Spleen (tissue), 11 donors: ENCODE results near the gene CLRN3. TPM values are rescaled to one million over a fixed set of nuclear protein-coding genes. Genes with fewer than 3 reads are reported as not detected.

Source experiments
- DNase-seq: peaks from one replicate; pipeline ENCODE4 v3.0.0-alpha.2; 2020
- H3K27ac ChIP-seq, 8 donors: fragments of 200-600 bp; sonication (generic) in 7 of 8; 1 replicate in 4 of 8; 2 replicates in 4 of 8; pipeline versions ENCODE4 v1.5.0 to v1.8.0; 2016 to 2021; ENCODE audit warnings: inconsistent platforms in 4 of 8, mild to moderate bottlenecking in 4 of 8, moderate library complexity in 1 of 8
- H3K27me3 ChIP-seq, 7 donors: fragments of 200-600 bp; sonication (generic) in 6 of 7; replicated peaks in 1 of 7; 1 replicate in 4 of 7; 2 replicates in 3 of 7; pipeline versions ENCODE4 v1.5.0 to v1.8.0; 2016 to 2021; ENCODE audit warnings: inconsistent platforms in 3 of 7, mild to moderate bottlenecking in 1 of 7
- H3K36me3 ChIP-seq, 6 donors: fragments of 200-600 bp; sonication (generic) in 5 of 6; 1 replicate in 4 of 6; 2 replicates in 2 of 6; pipeline versions ENCODE4 v1.5.0 to v1.8.0; 2016 to 2021; ENCODE audit warnings: inconsistent platforms in 2 of 6
- H3K4me1 ChIP-seq, 6 donors: fragments of 200-600 bp; sonication (generic) in 5 of 6; 1 replicate in 3 of 6; 2 replicates in 3 of 6; pipeline versions ENCODE4 v1.5.0 to v1.8.0; 2016 to 2021; ENCODE audit warnings: inconsistent platforms in 3 of 6
- H3K4me3 ChIP-seq, 8 donors: fragments of 200-600 bp; sonication (generic) in 7 of 8; 1 replicate in 4 of 8; 2 replicates in 4 of 8; pipeline versions ENCODE4 v1.5.0 to v1.8.0; 2016 to 2021; ENCODE audit warnings: inconsistent platforms in 4 of 8, mild to moderate bottlenecking in 4 of 8, moderate library complexity in 2 of 8
- H3K9me3 ChIP-seq, 8 donors: fragments of 200-600 bp; sonication (generic) in 7 of 8; 1 replicate in 4 of 8; 2 replicates in 4 of 8; pipeline versions ENCODE4 v1.5.0 to v1.8.0; 2016 to 2021; ENCODE audit warnings: inconsistent platforms in 4 of 8
- CTCF ChIP-seq, 11 experiments: fragments of 200-600 bp in 7 of 11; fragments of 450-650 bp in 4 of 11; sonication (generic) in 4 of 11; IDR thresholded peaks in 8 of 11; conservative IDR thresholded peaks in 3 of 11; 1 replicate in 7 of 11; 2 replicates in 4 of 11; pipeline versions ENCODE4 v1.4.0 to v1.8.0; 2016 to 2021; ENCODE audit warnings: antibody characterized with exemption in 11 of 11, inconsistent platforms in 4 of 11, mild to moderate bottlenecking in 1 of 11
- POLR2A ChIP-seq, 3 donors: fragments of 450-650 bp; IDR thresholded peaks; one replicate each; pipeline ENCODE4 v1.5.1; 2017; ENCODE audit warnings: antibody characterized with exemption in 3 of 3, mild to moderate bottlenecking in 1 of 3
- POLR2AphosphoS5 ChIP-seq, 3 donors: sonication (generic); formaldehyde crosslinking; IDR thresholded peaks; one replicate each; pipeline ENCODE4 v1.5.1; 2017; ENCODE audit warnings: antibody characterized with exemption in 3 of 3
- WGBS, 5 donors: extraction: QIAGEN DNeasy Blood & Tissue Kit in 3 of 5; methylation state at CpG; one replicate each; pipeline versions ENCODE4 v1.1.5 to v1.1.7; 2013 to 2018; 5-methylcytosine and 5-hydroxymethylcytosine counted together
- intact Hi-C: fragments of 100-400 bp; cut with DNase I; formaldehyde crosslinking; loops from one replicate; pipeline ENCODE4 v1.15.0; 2023; ENCODE audit warnings: low total_unique reads
- polyA plus RNA-seq, 3 donors: library from polyadenylated mRNA; stranded (reverse); fragments of 200-250 nt; gene quantifications; one replicate each; pipeline ENCODE4 v1.2.1, GENCODE V29; 2013
- total RNA-seq, 7 donors: library from RNA; depleted of rRNA in 3 of 7; stranded (reverse); fragments of >200 nt in 3 of 7; fragmentation: NEBNext Ultra II Directional in 4 of 7; extraction: Animal tissue kit (Norgen Biotek cat#: 25700) in 4 of 7; gene quantifications; one replicate each; pipeline versions ENCODE4 v1.1.0 to v1.2.1, GENCODE V29; 2016 to 2021
- donor health status: healthy with polysubstance abuse.
- donor health status: DM: no; HTN: no; CAD: no; lungs with moderate emphysema.
- donor health status: DM: no; HTN: no; CAD: no.
- donor health status: Bipolar disorder and iron deficiency.
- donor health status: healthy.
- donor health status: DM: no; HTN: no; CAD: no.
- donor health status: DM: yes; HTN: yes; CAD: no.

Gene CLRN3
- total and polyA plus RNA-seq, 10 donors, result 0.22 to 0.43 TPM; not detected in 8

- H3K27ac ChIP-seq, result peak overlapping the region in 3 of 8 donors; percentile 4 to 46 (median 24)
- DNase-seq, result no peak
- H3K4me1 ChIP-seq, result peaks cover 3 to 71% (median 23%) of the 10 kb centered on the region in 6 donors
- H3K36me3 ChIP-seq, result no peaks in the 10 kb centered on the region
- no peaks in the 10 kb centered on the region for H3K9me3 ChIP-seq
- H3K4me3 ChIP-seq, result no peak overlapping the region
- TF ChIP-seq CTCF (IDR thresholded peaks at IDR 0.05 in 8 of 11, conservative IDR thresholded peaks at IDR 0.05 in 3 of 11) (no peak), POLR2A (IDR thresholded peaks at IDR 0.05) (no peak), POLR2AphosphoS5 (IDR thresholded peaks at IDR 0.05) (no peak)
- intact Hi-C loops, result no loop called here
- H3K27me3 ChIP-seq, result no peaks in the 10 kb centered on the region
- WGBS, 5 donors, result 39 to 66% (median 60%) methylated on average over 6 of the region's 6 CpGs
These were observed 32.9 kb upstream of the CLRN3 start for GRCh38 chr10:127925471-127926207.

- Histone ChIP-seq H3K27ac (no peak overlapping the region), H3K27me3 (no peaks in the 10 kb centered on the region)
- WGBS, 5 donors, result 53 to 86% (median 71%) methylated on average over 1 of the region's 1 CpG
These were observed 30.9 kb upstream of the CLRN3 start for GRCh38 chr10:127923646-127924045.

GRCh38 chr10:127922675-127923366, 30.1 kb upstream of the CLRN3 start:
- H3K36me3 ChIP-seq, result no peaks in the 10 kb centered on the region
- no peak for DNase-seq
- WGBS, 5 donors, result 90 to 95% (median 95%) methylated on average over 12 of the region's 12 CpGs
- no peaks in the 10 kb centered on the region for H3K27me3 ChIP-seq
- H3K4me1 ChIP-seq, result peaks cover 0 to 87% (median 36%) of the 10 kb centered on the region in 6 donors
- intact Hi-C loops, result no loop called here
- H3K27ac ChIP-seq, result peak overlapping the region in 3 of 8 donors; percentile 64 to 71 (median 66)
- TF ChIP-seq CTCF (IDR thresholded peaks at IDR 0.05 in 8 of 11, conservative IDR thresholded peaks at IDR 0.05 in 3 of 11), result no peak
- no peak for TF ChIP-seq POLR2AphosphoS5 (IDR thresholded peaks at IDR 0.05)
- no peak for TF ChIP-seq POLR2A (IDR thresholded peaks at IDR 0.05)
- no peaks in the 10 kb centered on the region for H3K9me3 ChIP-seq
- H3K4me3 ChIP-seq, result no peak overlapping the region

More at GRCh38 chr10:127923646-127924045, 30.9 kb upstream of the CLRN3 start:
- no peaks in the 10 kb centered on the region for H3K36me3 ChIP-seq
- H3K4me3 ChIP-seq, result no peak overlapping the region
- peaks cover 3 to 87% (median 39%) of the 10 kb centered on the region in 6 donors for H3K4me1 ChIP-seq
- intact Hi-C loops, result no loop called here
- DNase-seq, result no peak
- TF ChIP-seq POLR2AphosphoS5 (IDR thresholded peaks at IDR 0.05) (no peak), CTCF (IDR thresholded peaks at IDR 0.05 in 8 of 11, conservative IDR thresholded peaks at IDR 0.05 in 3 of 11) (no peak), POLR2A (IDR thresholded peaks at IDR 0.05) (no peak)
- no peaks in the 10 kb centered on the region for H3K9me3 ChIP-seq

- peak overlapping the region in 3 of 8 donors; percentile 64 to 71 (median 66) for H3K27ac ChIP-seq
- no peak overlapping the region for H3K4me3 ChIP-seq
- H3K4me1 ChIP-seq, result peaks cover 0 to 87% (median 33%) of the 10 kb centered on the region in 6 donors
- no peak for TF ChIP-seq CTCF (IDR thresholded peaks at IDR 0.05 in 8 of 11, conservative IDR thresholded peaks at IDR 0.05 in 3 of 11)
- TF ChIP-seq POLR2A (IDR thresholded peaks at IDR 0.05), result no peak
- TF ChIP-seq POLR2AphosphoS5 (IDR thresholded peaks at IDR 0.05), result no peak
- 80 to 96% (median 94%) methylated on average over 8 to 9 of the region's 9 CpGs for WGBS, 5 donors
- no peaks in the 10 kb centered on the region for H3K27me3 ChIP-seq
- H3K36me3 ChIP-seq, result no peaks in the 10 kb centered on the region
- no peaks in the 10 kb centered on the region for H3K9me3 ChIP-seq
- intact Hi-C loops, result no loop called here
- DNase-seq, result no peak
These were observed 29.5 kb upstream of the CLRN3 start for GRCh38 chr10:127922206-127922605.
